Retina (tissue), 1 donor: ENCODE measurements around the gene RAB13.

Experiments used
- DNase-seq: peaks from one replicate; pipeline ENCODE4 v3.0.0-alpha.2; 2016

RAB13 gene

GRCh38 chr1:153932156-153933131 lies 53.7 kb downstream of the RAB13 start:
- DNase-seq: no peak
